Natural killer cell (primary cell): ENCODE data around the gene EVL. TPM values are rescaled to one million over a fixed set of nuclear protein-coding genes. Genes with fewer than 3 reads are reported as not detected.
"Not testable (repeated sequence)": the region's sequence is repeated elsewhere in the genome, so short reads cannot be mapped to it uniquely, and the experiment has no call there.

Experiments used
- ATAC-seq, 3 donors: fragments of 150-1000 bp in 2 of 3; fragments of 200-7000 bp in 1 of 3; cut with Tn5 transposase; 1 replicate in 1 of 3; 2 replicates in 2 of 3; pipeline ENCODE4 v1.10.0; 2021; ENCODE audit warnings: mild to moderate bottlenecking in 2 of 3, moderate library complexity in 2 of 3
- DNase-seq, 2 donors: peaks; one replicate each; pipeline versions ENCODE4 v3.0.0 to v3.0.0-alpha.2; 2013 to 2021; ENCODE audit warnings: mixed read lengths in 1 of 2
- H3K27ac ChIP-seq: one replicate; pipeline ENCODE4 v1.5.1; 2013; ENCODE audit warnings: mild to moderate bottlenecking, low read length
- H3K27me3 ChIP-seq: one replicate; pipeline ENCODE4 v1.6.1; 2013; ENCODE audit warnings: low read length; ENCODE audit not compliant: control insufficient read depth, insufficient read depth
- H3K36me3 ChIP-seq: one replicate; pipeline ENCODE4 v1.6.1; 2013; ENCODE audit warnings: low read length; ENCODE audit not compliant: control insufficient read depth, insufficient read depth
- H3K4me1 ChIP-seq: one replicate; pipeline ENCODE4 v1.6.1; 2013; ENCODE audit warnings: low read length; ENCODE audit not compliant: control insufficient read depth, insufficient read depth
- H3K4me3 ChIP-seq: one replicate; pipeline ENCODE4 v1.5.1; 2013; ENCODE audit warnings: low read length
- H3K9me3 ChIP-seq: one replicate; pipeline ENCODE4 v1.6.1; 2013; ENCODE audit warnings: low read length; ENCODE audit not compliant: control insufficient read depth, insufficient read depth
- H3K27ac Mint-ChIP-seq, 2 donors: one replicate each; pipeline ENCODE4 v1.8.0; 2022; ENCODE audit warnings: mild to moderate bottlenecking in 2 of 2, mixed read lengths in 2 of 2, moderate library complexity in 1 of 2
- H3K27me3 Mint-ChIP-seq, 2 donors: one replicate each; pipeline ENCODE4 v1.8.0; 2022; ENCODE audit warnings: low read depth in 2 of 2, mixed read lengths in 2 of 2
- H3K36me3 Mint-ChIP-seq: one replicate; pipeline ENCODE4 v1.8.0; 2022; ENCODE audit warnings: mixed read lengths
- H3K4me1 Mint-ChIP-seq, 2 donors: one replicate each; pipeline ENCODE4 v1.8.0; 2022; ENCODE audit warnings: mixed read lengths in 2 of 2
- H3K4me3 Mint-ChIP-seq: one replicate; pipeline ENCODE4 v1.8.0; 2022; ENCODE audit warnings: mild to moderate bottlenecking, moderate library complexity, mixed read lengths
- H3K9me3 Mint-ChIP-seq, 2 donors: one replicate each; pipeline ENCODE4 v1.8.0; 2022; ENCODE audit warnings: mixed read lengths in 2 of 2
- WGBS: methylation state at CpG from one replicate; pipeline ENCODE4 v1.1.7; 2013; ENCODE audit warnings: missing lambda C conversion rate; ENCODE audit not compliant: insufficient coverage; 5-methylcytosine and 5-hydroxymethylcytosine counted together
- intact Hi-C: fragments of 100-400 bp; cut with micrococcal nuclease; formaldehyde crosslinking; loops from one replicate; pipeline ENCODE4 v1.14.2; 2022
- total RNA-seq, 4 donors: library from RNA; stranded (reverse); fragments of 120-200 nt in 1 of 4; gene quantifications; one replicate each; pipeline versions ENCODE4 v1.2.3 to v1.2.4, GENCODE V29; 2013 to 2022
- TF ChIP-seq, protein P1 (sequence below): fragments of 200-600 bp; IDR thresholded peaks from one replicate; pipeline ENCODE4 v1.8.0; 2022; ENCODE audit warnings: antibody characterized with exemption

EVL gene
- total RNA-seq, 3 donors from 2014 or later (not counting 1 experiment from before 2014, with no cell fraction given) = 882 to 1,108 (median 986) TPM

DNA sequence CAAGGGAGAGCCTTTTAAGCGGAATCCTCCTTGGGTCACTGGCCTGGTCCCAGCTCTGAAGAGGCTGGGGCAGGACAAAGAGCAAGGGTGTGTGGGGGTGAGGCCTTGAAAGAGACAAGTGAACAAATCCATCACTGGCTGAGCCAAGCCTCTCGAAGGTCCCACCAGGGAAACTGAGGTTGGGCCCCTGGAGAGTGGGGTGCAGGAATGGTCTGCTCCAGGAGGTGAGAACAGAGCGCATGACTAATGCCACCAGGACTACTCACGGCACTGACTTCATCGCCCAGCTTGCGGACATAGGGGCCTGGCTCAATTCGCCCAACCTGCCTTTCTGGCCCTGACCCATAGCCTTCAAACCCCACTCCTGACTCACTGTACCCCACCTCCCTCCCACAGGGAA is 113.5 kb downstream of the EVL start:
- no peak for DNase-seq
- TF ChIP-seq, protein P1, sequence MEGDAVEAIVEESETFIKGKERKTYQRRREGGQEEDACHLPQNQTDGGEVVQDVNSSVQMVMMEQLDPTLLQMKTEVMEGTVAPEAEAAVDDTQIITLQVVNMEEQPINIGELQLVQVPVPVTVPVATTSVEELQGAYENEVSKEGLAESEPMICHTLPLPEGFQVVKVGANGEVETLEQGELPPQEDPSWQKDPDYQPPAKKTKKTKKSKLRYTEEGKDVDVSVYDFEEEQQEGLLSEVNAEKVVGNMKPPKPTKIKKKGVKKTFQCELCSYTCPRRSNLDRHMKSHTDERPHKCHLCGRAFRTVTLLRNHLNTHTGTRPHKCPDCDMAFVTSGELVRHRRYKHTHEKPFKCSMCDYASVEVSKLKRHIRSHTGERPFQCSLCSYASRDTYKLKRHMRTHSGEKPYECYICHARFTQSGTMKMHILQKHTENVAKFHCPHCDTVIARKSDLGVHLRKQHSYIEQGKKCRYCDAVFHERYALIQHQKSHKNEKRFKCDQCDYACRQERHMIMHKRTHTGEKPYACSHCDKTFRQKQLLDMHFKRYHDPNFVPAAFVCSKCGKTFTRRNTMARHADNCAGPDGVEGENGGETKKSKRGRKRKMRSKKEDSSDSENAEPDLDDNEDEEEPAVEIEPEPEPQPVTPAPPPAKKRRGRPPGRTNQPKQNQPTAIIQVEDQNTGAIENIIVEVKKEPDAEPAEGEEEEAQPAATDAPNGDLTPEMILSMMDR = no peak

DNA sequence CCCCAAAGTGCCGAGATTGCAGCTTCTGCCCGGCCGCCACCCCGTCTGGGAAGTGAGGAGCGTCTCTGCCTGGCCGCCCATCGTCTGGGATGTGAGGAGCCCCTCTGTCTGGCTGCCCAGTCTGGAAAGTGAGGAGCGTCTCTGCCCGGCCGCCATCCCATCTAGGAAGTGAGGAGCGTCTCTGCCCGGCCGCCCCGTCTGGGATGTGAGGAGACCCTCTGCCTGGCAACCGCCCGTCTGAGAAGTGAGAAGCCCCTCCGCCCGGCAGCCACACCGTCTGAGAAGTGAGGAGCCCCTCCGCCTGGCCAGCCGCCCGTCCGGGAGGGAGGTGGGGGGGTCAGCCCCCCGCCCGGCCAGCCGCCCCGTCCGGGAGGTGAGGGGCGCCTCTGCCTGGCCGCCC is 115.4 kb downstream of the EVL start:
- H3K27me3 ChIP-seq, intact Hi-C loops: not testable (repeated sequence)

More for the DNA sequence above, 113.5 kb downstream of the EVL start:
- H3K9me3 ChIP-seq = no peaks in the 10 kb centered on the region
- intact Hi-C loops = no loop called here
- H3K4me3 ChIP-seq = no peak overlapping the region
- no peak for ATAC-seq
- Mint-ChIP-seq H3K27ac (no peak overlapping the region), H3K36me3 (no peaks in the 10 kb centered on the region), H3K4me3 (no peak overlapping the region), H3K4me1 (peaks cover 0 to 5% of the 10 kb centered on the region in 2 donors), H3K27me3 (no peaks in the 10 kb centered on the region), H3K9me3 (no peaks in the 10 kb centered on the region)
- no peak overlapping the region for H3K27ac ChIP-seq
- no peaks in the 10 kb centered on the region for H3K27me3 ChIP-seq
- H3K4me1 ChIP-seq = no peaks in the 10 kb centered on the region
- WGBS = 94% methylated on average over 7 of the region's 7 CpGs
- no peaks in the 10 kb centered on the region for H3K36me3 ChIP-seq

DNA sequence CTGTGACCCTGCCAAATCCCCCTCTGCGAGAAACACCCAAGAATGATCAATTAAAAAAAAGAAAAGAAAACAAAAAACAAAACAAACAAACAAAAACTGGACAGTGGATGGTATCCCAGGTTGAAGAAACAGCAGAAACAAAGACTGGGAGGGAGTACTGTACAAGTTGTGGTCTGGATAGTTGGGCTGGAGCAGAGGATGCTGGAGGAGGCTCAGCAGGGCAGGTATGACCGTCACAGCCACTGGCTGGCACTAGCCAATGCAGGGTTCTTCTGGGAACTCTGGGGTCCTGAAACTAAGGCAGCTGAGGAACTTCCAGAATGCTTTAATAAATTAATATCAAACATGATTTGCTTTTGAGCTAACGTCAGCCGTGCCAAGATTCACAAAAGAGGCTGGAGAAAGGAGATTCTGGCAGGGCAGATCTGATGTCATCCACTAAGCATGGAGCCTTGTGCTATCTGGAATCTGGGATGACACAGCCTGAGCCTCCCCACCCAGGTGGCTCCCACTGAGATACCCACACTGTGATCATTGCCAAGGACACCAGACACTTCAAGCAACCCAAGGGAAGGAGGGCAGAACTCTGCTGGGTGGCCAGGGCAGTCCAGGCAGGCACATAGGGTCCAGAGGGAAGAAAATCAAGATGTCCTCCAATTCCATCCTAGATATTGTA is 116.8 kb downstream of the EVL start:
- H3K27me3 ChIP-seq, H3K27ac Mint-ChIP-seq, H3K4me3 Mint-ChIP-seq, intact Hi-C loops, ATAC-seq, DNase-seq, H3K4me1 Mint-ChIP-seq, H3K27me3 Mint-ChIP-seq, H3K36me3 Mint-ChIP-seq, H3K4me1 ChIP-seq, H3K4me3 ChIP-seq, H3K9me3 ChIP-seq, H3K27ac ChIP-seq, H3K9me3 Mint-ChIP-seq, H3K36me3 ChIP-seq: not testable (repeated sequence)
- 96% methylated on average over 2 of the region's 4 CpGs for WGBS

More for the DNA sequence above, 115.4 kb downstream of the EVL start:
- H3K4me3 Mint-ChIP-seq, H3K27ac ChIP-seq, H3K9me3 Mint-ChIP-seq, H3K27me3 Mint-ChIP-seq, DNase-seq, H3K36me3 ChIP-seq, H3K4me3 ChIP-seq, H3K4me1 ChIP-seq, H3K36me3 Mint-ChIP-seq, H3K27ac Mint-ChIP-seq, ATAC-seq, H3K9me3 ChIP-seq, H3K4me1 Mint-ChIP-seq: not testable (repeated sequence)
- WGBS = 92% methylated on average over 19 of the region's 30 CpGs

DNA sequence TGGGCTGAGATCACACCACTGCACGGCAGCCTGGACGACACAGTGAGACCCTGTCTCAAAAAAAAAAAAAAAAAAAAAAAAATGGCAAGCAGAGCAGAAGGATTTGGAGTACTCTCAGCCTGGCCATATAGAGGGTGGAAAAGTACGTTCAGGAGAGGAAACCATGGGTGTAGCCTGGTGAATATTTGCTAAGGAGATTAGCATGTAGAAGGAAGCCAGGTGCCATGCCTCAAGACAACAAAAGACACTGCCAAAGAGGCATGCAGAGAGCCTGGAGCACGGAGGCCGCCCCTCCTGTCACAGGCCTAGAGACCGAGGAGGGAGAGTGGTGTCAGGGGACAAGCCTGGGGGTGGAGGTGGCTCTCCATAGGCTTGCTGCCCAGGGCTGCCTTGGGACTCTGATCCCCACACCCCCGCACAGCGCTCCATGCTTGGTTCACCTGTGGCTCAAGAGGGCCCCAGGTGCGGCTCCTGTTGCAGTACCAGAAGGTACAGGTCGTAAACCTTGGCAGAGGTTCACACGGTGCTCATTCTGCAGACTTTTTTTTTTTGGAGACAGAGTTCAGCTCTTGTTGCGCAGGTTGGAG is 122.1 kb downstream of the EVL start:
- H3K36me3 ChIP-seq = no peaks in the 10 kb centered on the region
- no peak overlapping the region for H3K27ac Mint-ChIP-seq
- H3K9me3 Mint-ChIP-seq = no peaks in the 10 kb centered on the region
- intact Hi-C loops = no loop called here
- no peak for DNase-seq
- no peak overlapping the region for H3K4me3 Mint-ChIP-seq
- WGBS = 84% methylated on average over 12 of the region's 12 CpGs
- TF ChIP-seq, protein P1 = no peak
- H3K9me3 ChIP-seq = no peaks in the 10 kb centered on the region
- no peaks in the 10 kb centered on the region for H3K36me3 Mint-ChIP-seq
- no peak overlapping the region for H3K4me3 ChIP-seq
- H3K4me1 ChIP-seq = peaks cover 6% of the 10 kb centered on the region
- H3K27me3 Mint-ChIP-seq = no peaks in the 10 kb centered on the region
- no peak for ATAC-seq
- H3K27me3 ChIP-seq = no peaks in the 10 kb centered on the region
- no peak overlapping the region for H3K27ac ChIP-seq
- peaks cover 0 to 4% of the 10 kb centered on the region in 2 donors for H3K4me1 Mint-ChIP-seq
